Vagina (tissue), 2 donors: ENCODE data around the gene DLG2.

ENCODE experiments used
- CTCF ChIP-seq, 3 experiments: fragments of 450-650 bp in 2 of 3; fragments of 200-600 bp in 1 of 3; sonication (generic) in 1 of 3; IDR thresholded peaks; one replicate each; pipeline ENCODE4 v1.5.1; 2017 to 2019; ENCODE audit warnings: antibody characterized with exemption in 3 of 3, mild to moderate bottlenecking in 2 of 3, moderate library complexity in 2 of 3
- POLR2A ChIP-seq, 2 donors: fragments of 450-650 bp; IDR thresholded peaks; one replicate each; pipeline ENCODE4 v1.6.1; 2017; ENCODE audit warnings: antibody characterized with exemption in 2 of 2, mild to moderate bottlenecking in 2 of 2, moderate library complexity in 2 of 2
- POLR2AphosphoS5 ChIP-seq, 2 donors: sonication (generic); formaldehyde crosslinking; IDR thresholded peaks; one replicate each; pipeline ENCODE4 v1.9.0; 2017; ENCODE audit warnings: antibody characterized with exemption in 2 of 2, mild to moderate bottlenecking in 2 of 2, low read depth in 1 of 2; ENCODE audit not compliant: insufficient read depth in 1 of 2

GRCh38 chr11:83480251-83480650 is 2146.9 kb downstream of the DLG2 start:
- TF ChIP-seq CTCF (IDR thresholded peaks at IDR 0.05) (no peak), POLR2A (IDR thresholded peaks at IDR 0.05) (no peak), POLR2AphosphoS5 (IDR thresholded peaks at IDR 0.05; ENCODE audit: insufficient read depth in 1 of 2, low read depth in 1 of 2) (no peak)
